ENCODE data around the gene UBE2G2. TPM values are rescaled to one million over a fixed set of nuclear protein-coding genes. Genes with fewer than 3 reads are reported as not detected.

Gene UBE2G2
- total and polyA plus RNA-seq, 2 of the 4 experiments (the other 2 are of a cell fraction): 65.4 to 91.7 TPM

DNA sequence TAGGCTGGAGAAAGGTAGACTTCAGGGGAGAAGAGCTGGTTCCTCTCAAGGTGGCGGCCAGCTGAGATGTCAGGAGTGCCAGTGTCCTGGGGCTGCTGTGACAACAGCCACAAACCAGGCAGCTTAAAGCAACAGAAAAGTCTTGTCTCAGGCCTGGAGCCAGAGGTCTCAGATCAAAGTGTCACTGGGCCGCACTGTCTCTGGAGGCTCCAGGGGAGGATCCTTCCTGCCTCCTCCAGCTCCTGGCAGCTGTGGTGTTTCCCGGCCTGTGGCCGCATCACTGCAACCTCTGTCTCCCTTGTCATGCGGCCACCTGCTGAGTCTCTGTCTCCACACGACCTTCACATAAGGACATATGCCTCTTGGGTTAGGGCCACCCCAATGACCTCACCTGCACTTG is 65.8 kb downstream of the UBE2G2 start:
- no peak overlapping the region for H3K4ac ChIP-seq (ENCODE audit: low read depth, low read length)
- no peak overlapping the region for H4K8ac ChIP-seq (ENCODE audit: low read depth in 2 of 2, low read length in 2 of 2)
- TF ChIP-seq CHD1 (IDR thresholded peaks at IDR 0.05; ENCODE audit: low read depth, low read length): no peak
- TF ChIP-seq, protein P1, sequence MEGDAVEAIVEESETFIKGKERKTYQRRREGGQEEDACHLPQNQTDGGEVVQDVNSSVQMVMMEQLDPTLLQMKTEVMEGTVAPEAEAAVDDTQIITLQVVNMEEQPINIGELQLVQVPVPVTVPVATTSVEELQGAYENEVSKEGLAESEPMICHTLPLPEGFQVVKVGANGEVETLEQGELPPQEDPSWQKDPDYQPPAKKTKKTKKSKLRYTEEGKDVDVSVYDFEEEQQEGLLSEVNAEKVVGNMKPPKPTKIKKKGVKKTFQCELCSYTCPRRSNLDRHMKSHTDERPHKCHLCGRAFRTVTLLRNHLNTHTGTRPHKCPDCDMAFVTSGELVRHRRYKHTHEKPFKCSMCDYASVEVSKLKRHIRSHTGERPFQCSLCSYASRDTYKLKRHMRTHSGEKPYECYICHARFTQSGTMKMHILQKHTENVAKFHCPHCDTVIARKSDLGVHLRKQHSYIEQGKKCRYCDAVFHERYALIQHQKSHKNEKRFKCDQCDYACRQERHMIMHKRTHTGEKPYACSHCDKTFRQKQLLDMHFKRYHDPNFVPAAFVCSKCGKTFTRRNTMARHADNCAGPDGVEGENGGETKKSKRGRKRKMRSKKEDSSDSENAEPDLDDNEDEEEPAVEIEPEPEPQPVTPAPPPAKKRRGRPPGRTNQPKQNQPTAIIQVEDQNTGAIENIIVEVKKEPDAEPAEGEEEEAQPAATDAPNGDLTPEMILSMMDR (conservative IDR thresholded peaks at IDR 0.05; ENCODE audit: low read depth, low read length): no peak
- no peak for TF ChIP-seq RFX5 (IDR thresholded peaks at IDR 0.05; ENCODE audit: low read depth, low read length)
- TF ChIP-seq, protein P2, sequence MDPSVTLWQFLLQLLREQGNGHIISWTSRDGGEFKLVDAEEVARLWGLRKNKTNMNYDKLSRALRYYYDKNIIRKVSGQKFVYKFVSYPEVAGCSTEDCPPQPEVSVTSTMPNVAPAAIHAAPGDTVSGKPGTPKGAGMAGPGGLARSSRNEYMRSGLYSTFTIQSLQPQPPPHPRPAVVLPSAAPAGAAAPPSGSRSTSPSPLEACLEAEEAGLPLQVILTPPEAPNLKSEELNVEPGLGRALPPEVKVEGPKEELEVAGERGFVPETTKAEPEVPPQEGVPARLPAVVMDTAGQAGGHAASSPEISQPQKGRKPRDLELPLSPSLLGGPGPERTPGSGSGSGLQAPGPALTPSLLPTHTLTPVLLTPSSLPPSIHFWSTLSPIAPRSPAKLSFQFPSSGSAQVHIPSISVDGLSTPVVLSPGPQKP (IDR thresholded peaks at IDR 0.05; ENCODE audit: borderline replicate concordance, low read depth, low read length): no peak
- no peak for TF ChIP-seq RAD21 (IDR thresholded peaks at IDR 0.05; ENCODE audit: low read length)
- TF ChIP-seq MXI1 (IDR thresholded peaks at IDR 0.05; ENCODE audit: borderline replicate concordance, low read depth, low read length): no peak
- TF ChIP-seq, protein P3, sequence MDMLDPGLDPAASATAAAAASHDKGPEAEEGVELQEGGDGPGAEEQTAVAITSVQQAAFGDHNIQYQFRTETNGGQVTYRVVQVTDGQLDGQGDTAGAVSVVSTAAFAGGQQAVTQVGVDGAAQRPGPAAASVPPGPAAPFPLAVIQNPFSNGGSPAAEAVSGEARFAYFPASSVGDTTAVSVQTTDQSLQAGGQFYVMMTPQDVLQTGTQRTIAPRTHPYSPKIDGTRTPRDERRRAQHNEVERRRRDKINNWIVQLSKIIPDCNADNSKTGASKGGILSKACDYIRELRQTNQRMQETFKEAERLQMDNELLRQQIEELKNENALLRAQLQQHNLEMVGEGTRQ (IDR thresholded peaks at IDR 0.05; ENCODE audit: low read depth, low read length): no peak
- no peak for TF ChIP-seq RCOR1 (IDR thresholded peaks at IDR 0.05; ENCODE audit: insufficient replicate concordance, low read length)
- TF ChIP-seq MAFK (IDR thresholded peaks at IDR 0.05; ENCODE audit: low read depth, low read length): no peak
- no peak for TF ChIP-seq SMC3 (IDR thresholded peaks at IDR 0.05; ENCODE audit: low read depth, low read length)
- no peak for TF ChIP-seq NFE2L2 (IDR thresholded peaks at IDR 0.05; ENCODE audit: low read depth, low read length)
- TF ChIP-seq POLR2A (IDR thresholded peaks at IDR 0.05; ENCODE audit: low read depth, low read length): no peak
- TF ChIP-seq BHLHE40 (IDR thresholded peaks at IDR 0.05; ENCODE audit: low read depth, low read length): no peak
- TF ChIP-seq MAZ (IDR thresholded peaks at IDR 0.05; ENCODE audit: borderline replicate concordance, low read depth, low read length): no peak
- TF ChIP-seq FOS (IDR thresholded peaks at IDR 0.05; ENCODE audit: low read depth, low read length): no peak
- no peak for TF ChIP-seq CEBPB (IDR thresholded peaks at IDR 0.05; ENCODE audit: low read depth, low read length)
- H3K9ac ChIP-seq (ENCODE audit: low read depth, low read length): no peak overlapping the region
- no peak overlapping the region for H3K27ac ChIP-seq (ENCODE audit: insufficient read depth, low read length)
- no peak overlapping the region for H3K56ac ChIP-seq (ENCODE audit: extremely low read depth, insufficient read depth, low read length)
- H4K91ac ChIP-seq (ENCODE audit: insufficient read depth, low read depth, low read length): no peak overlapping the region
- H4K20me1 ChIP-seq (ENCODE audit: insufficient read depth, low read length): no peaks in the 10 kb centered on the region
- WGBS, 2 experiments (ENCODE audit: extremely low coverage in 2 of 2, insufficient read length in 1 of 2): 60% methylated on average over 4 of the region's 6 CpGs; no CpG with 5 or more reads in 1 of the 2 experiments
- H3K23ac ChIP-seq (ENCODE audit: low read depth, low read length): no peak overlapping the region
- H3K79me1 ChIP-seq (ENCODE audit: low read depth in 1 of 2, low read length in 2 of 2): no peaks in the 10 kb centered on the region
- no peak overlapping the region for H2BK120ac ChIP-seq (ENCODE audit: low read depth, low read length)
- H2AK9ac ChIP-seq (replicated peaks; ENCODE audit: low read depth, low read length, poor library complexity): no peak overlapping the region
- no peak overlapping the region for H2AFZ ChIP-seq (replicated peaks; ENCODE audit: low read length, poor library complexity)
- DNase-seq (no peak), ATAC-seq (ENCODE audit: low read depth) (no peak)
- in situ Hi-C loops (cut with MboI; ENCODE audit: low sequenced_read_pairs) (no loop called here), dilution Hi-C loops (cut with HindIII; ENCODE audit: low sequenced_read_pairs, unreplicated experiment) (no loop called here), intact Hi-C loops (cut with micrococcal nuclease) (no loop called here)
- H3K4me2 ChIP-seq (ENCODE audit: low read depth, low read length): no peak overlapping the region
- H3K18ac ChIP-seq (ENCODE audit: low read depth, low read length): no peak overlapping the region
- no peak overlapping the region for H2BK5ac ChIP-seq (ENCODE audit: low read depth, low read length, poor library complexity, severe bottlenecking)
- peaks cover 40% of the 10 kb centered on the region for H3K9me3 ChIP-seq (ENCODE audit: control insufficient read depth, insufficient read depth, low read length)
- H3K27me3 ChIP-seq (ENCODE audit: control insufficient read depth, insufficient read depth, low read length): peaks cover 7% of the 10 kb centered on the region
- H3K14ac ChIP-seq (replicated peaks; ENCODE audit: low read depth, low read length): no peak overlapping the region
- ChIA-PET POLR2A (ENCODE audit: unreplicated experiment) (no interaction called here), CTCF (no interaction called here)
- H2AK5ac ChIP-seq (ENCODE audit: low read depth, low read length): no peak overlapping the region
- no peaks in the 10 kb centered on the region for H3K9me1 ChIP-seq (ENCODE audit: insufficient read depth, low read length)
- BruUV-seq (replicated peaks): no TSS peak
- no peak overlapping the region for H2BK15ac ChIP-seq (ENCODE audit: low read depth, low read length)
- no peaks in the 10 kb centered on the region for H3K4me1 ChIP-seq (ENCODE audit: control insufficient read depth, insufficient read depth, low read length)
- no peak overlapping the region for H2BK20ac ChIP-seq (ENCODE audit: low read depth, low read length)
- no peak overlapping the region for H4K5ac ChIP-seq (ENCODE audit: low read depth, low read length)
- H3K36me3 ChIP-seq (ENCODE audit: control insufficient read depth, insufficient read depth, low read length): no peaks in the 10 kb centered on the region
- H3K4me3 ChIP-seq (ENCODE audit: insufficient read depth, low read depth, low read length): no peak overlapping the region
